ENCODE measurements around the gene SEMA4A. TPM values are rescaled to one million over a fixed set of nuclear protein-coding genes. Genes with fewer than 3 reads are reported as not detected.
"Not testable (repeated sequence)": the region's sequence is repeated elsewhere in the genome, so short reads cannot be mapped to it uniquely, and the experiment has no call there.

The SEMA4A gene
- 1.4 TPM for total RNA-seq
- long read RNA-seq, partial matches to known transcripts, result 1 of 3 reads
- long read RNA-seq, other reads (novel, unspliced or antisense), result 1 of 3 reads

- intact Hi-C loops (cut with DNase I), result loop anchor here (5.0 kb wide), 1 partner anchor 69 kb away; no protein-coding TSS in a partner anchor
- ATAC-seq (ENCODE audit: poor library complexity) (no peak), DNase-seq (no peak)
Measured at GRCh38 chr1:156153362-156153761, at the start of gene SEMA4A. Gene SEMA4A, plus strand, starts transcription at chr1:156153585. Its CDS starts 994 bp downstream, at chr1:156154579.

GRCh38 chr1:156104065-156104810 lies 49.1 kb upstream of the SEMA4A start:
- DNase-seq (peak; percentile 85), ATAC-seq (ENCODE audit: poor library complexity) (peak; percentile 65)
- intact Hi-C loops (cut with DNase I), result no loop called here

- no peak for DNase-seq
- no peak for ATAC-seq (ENCODE audit: poor library complexity)
- intact Hi-C loops (cut with DNase I), result no loop called here
Measured at GRCh38 chr1:156104861-156105832, 48.2 kb upstream of the SEMA4A start.

DNA sequence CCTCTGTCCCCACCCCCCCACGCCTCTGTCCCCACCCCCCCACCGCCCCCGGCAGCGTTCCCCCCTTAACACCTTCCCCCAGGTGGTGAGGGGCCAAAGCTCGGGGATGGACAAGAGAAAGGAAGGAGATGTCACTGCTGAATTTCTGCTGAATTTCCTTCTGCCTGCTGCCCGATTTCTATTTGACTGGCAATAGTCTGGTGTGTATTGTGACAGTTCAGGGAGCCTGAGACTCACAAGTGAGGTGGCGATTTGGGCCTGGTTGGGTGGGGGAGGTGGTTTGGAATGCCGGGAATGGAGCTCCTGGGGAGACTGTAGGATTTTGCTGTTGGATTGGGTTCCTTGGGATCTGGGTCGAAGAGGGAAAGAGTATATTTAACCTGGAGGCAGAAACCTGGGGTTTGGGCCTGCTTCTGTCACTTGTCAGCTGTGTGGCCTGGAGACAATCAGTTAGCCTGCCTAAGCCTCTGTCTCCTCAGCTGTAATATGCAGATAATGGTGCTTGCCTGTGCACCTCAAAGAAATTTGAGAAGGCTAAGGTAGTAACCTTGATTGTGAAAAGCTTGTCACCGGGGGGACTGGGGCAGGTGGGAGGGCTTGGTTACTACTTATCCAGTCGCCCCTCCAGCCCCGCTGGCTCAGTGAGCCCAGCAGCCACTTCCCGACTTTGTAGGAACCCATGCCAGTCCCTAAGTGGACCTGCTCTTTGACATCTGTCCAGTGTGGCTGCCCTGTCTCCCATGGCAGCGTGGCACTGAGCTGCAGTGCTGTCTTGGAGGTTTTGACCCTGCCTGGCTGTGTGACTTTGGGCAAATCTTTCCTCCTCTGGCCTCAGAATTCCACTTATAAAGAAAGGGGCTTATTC lies 46.5 kb upstream of the SEMA4A start:
- DNase-seq (peak; percentile 61), ATAC-seq (ENCODE audit: poor library complexity) (peak; percentile 45)
- intact Hi-C loops (cut with DNase I), result no loop called here

DNA sequence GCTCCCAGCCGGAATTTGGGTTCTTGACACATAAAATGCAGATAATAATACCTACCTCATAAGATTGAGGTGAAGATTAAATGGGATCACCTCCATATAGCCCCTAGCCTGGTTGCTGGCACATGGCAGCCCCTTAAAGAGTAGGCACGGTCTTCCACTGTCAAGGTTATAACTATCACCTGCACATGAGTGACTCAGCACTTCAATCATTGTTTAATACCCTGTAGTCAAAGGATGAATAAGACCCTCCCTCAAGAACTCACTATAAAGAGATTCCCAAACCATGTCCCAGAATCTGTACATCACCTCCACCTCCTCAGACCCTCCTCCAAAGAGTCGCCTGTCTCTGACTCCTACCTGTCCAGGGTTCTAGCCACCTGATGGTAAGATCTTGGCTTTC lies 45.3 kb upstream of the SEMA4A start:
- intact Hi-C loops (cut with DNase I), result no loop called here
- DNase-seq, result no peak
- ATAC-seq (ENCODE audit: poor library complexity), result no peak

GRCh38 chr1:156108664-156109241 lies 44.6 kb upstream of the SEMA4A start:
- DNase-seq, result no peak
- intact Hi-C loops (cut with DNase I), result no loop called here
- no peak for ATAC-seq (ENCODE audit: poor library complexity)

DNA sequence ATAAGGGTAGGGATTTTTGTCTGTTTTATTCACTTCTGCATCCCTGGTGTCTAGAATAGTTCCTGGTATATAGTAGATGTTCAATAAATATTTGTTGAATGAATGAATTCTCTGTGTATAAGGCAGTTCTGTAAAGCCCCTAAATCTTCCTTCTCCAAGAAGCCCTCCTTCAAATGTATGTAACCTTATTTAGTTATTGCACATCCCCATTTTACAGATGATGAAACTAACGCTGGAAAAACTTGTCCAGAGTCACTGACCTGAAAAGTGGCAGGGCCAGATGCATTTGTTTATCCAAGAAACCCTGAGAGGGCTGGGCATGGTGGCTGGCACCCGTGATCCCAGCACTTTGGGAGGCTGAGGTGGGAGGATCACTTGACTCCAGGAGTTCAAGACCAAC lies 43.1 kb upstream of the SEMA4A start:
- intact Hi-C loops (cut with DNase I), result no loop called here
- no peak for DNase-seq

DNA sequence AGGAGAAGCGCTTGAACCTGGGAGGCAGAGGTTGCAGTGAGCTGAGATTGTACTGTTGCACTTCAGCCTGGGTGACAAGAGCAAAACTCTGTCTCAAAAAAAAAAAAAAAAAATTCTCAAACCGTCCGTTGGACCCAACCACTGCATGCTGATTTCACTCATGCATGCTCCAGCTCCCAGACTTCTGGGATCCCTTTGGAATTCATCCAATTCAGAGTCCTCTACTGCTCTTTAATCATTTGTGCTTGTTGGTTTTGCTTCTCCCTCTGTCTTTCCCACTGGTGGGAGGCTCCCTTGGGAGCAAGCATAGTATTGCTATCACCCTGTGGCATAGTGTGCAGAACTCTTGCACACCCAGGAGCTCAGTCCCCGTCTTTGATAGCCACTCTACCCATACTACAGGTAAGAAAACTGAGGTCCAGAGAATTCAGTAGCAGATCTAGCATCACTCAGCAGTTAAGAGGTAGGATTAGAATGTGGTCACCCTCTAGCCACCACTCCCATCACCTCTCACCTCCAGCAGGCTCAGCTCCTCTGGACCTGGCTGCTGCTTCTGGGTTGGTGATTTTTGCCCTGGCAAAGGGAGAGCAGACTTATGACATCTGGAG lies 41.9 kb upstream of the SEMA4A start:
- intact Hi-C loops (cut with DNase I), result no loop called here
- DNase-seq, result no peak
- ATAC-seq (ENCODE audit: poor library complexity), result no peak

More for the DNA sequence above, 43.1 kb upstream of the SEMA4A start:
- ATAC-seq (ENCODE audit: poor library complexity), result no peak

- ATAC-seq (ENCODE audit: poor library complexity) (no peak), DNase-seq (no peak)
- intact Hi-C loops (cut with DNase I), result no loop called here
Measured at GRCh38 chr1:156112276-156113137, 40.9 kb upstream of the SEMA4A start.

DNA sequence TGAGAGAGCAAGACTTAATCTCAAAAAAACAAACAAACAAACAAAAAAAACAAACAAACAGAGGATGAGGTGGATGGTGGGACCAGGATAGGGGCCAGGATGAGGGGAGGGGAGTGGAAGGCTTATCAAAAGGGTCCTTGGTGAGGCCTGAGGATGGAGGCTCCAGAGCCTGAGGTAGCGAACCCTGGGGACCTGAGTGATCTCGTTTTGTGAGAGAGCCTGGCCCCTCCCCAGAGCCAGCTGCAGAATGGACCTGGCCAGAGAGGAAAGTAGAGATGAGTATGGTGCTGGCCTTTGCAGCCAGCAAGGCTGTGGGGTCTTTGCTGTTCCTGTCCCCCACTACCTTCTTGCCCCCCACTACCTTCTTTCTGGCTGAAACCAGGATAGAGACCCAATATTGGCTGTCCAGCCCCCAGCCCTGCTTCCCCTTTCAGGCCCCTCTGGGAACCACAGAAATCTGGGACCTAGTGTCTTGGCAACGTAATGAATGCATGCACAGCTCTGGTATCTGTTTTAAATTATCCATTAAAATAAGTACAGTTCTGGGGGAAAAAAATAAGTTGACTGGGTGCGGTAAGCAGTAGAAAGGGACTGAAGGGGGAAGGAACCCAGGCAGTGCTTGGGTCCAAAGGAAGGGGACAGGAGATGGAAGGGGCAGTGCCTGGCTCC lies 40.0 kb upstream of the SEMA4A start:
- no peak for ATAC-seq (ENCODE audit: poor library complexity)
- intact Hi-C loops (cut with DNase I), result no loop called here

GRCh38 chr1:156114101-156114918 lies 39.1 kb upstream of the SEMA4A start, which contains the start of gene LMNA:
Gene LMNA, plus strand, starts transcription at chr1:156114711. Its CDS starts 208 bp downstream, at chr1:156114919.
- intact Hi-C loops (cut with DNase I), result no loop called here
- ATAC-seq (ENCODE audit: poor library complexity), result peak; percentile 90
- peak; percentile 96 for DNase-seq

More for the DNA sequence above, 40.0 kb upstream of the SEMA4A start:
- no peak for DNase-seq

DNA sequence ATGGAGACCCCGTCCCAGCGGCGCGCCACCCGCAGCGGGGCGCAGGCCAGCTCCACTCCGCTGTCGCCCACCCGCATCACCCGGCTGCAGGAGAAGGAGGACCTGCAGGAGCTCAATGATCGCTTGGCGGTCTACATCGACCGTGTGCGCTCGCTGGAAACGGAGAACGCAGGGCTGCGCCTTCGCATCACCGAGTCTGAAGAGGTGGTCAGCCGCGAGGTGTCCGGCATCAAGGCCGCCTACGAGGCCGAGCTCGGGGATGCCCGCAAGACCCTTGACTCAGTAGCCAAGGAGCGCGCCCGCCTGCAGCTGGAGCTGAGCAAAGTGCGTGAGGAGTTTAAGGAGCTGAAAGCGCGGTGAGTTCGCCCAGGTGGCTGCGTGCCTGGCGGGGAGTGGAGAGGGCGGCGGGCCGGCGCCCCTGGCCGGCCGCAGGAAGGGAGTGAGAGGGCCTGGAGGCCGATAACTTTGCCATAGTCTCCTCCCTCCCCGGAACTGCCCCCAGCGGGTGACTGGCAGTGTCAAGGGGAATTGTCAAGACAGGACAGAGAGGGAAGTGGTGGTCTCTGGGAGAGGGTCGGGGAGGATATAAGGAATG lies 38.4 kb upstream of the SEMA4A start:
- DNase-seq (peak; percentile 64), ATAC-seq (ENCODE audit: poor library complexity) (peak; percentile 58)
- intact Hi-C loops (cut with DNase I), result no loop called here

DNA sequence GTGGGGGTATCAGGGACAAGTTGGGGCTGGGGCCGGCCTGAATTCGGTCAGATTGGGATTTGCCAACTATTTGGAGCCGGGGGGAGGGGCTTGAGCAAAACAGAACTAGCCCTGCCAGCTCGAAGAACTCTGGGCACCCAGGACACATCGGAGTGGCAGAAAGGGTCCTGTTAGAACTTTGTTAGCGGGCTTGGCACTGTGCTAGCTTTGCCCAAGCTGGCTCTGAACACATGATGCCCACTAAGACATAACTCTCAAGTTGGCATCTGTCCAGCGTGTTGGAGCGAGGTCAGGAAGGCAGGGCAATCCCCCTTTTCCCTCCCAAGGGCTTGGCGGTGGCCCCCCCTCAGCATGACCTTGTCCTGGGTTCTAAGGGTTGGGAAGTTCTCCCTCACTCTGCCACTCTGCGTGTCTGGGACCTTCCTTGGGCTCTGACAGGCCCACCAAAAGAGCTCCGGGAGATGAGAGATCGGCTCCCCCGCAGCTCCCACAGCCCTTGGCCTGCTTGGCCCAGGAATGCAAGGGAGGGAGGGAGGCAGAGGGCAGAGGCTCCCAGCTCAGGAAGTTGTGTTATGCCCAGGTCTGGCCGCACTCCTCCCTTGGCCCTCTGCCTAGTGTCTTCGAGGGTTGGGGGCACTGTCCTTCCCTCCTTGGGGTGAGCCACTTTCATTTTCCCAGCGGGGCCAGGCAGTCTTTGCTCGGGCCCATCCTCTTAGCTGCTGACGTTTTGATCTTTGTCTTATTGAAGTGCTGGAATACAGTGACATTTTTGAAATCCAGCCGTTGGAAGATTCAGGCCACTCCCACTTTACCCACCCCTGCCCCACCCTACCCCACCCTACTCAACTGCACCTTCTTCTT lies 37.6 kb upstream of the SEMA4A start:
- peak; percentile 51 for ATAC-seq (ENCODE audit: poor library complexity)
- intact Hi-C loops (cut with DNase I), result no loop called here
- DNase-seq, result peak; percentile 76

- intact Hi-C loops (cut with DNase I); ATAC-seq (ENCODE audit: poor library complexity); DNase-seq: not testable (repeated sequence)
Measured at GRCh38 chr1:156116731-156117130, 36.7 kb upstream of the SEMA4A start.

Measured in Right ventricle myocardium superior (tissue), 1 donor.